Stimulated activated CD4-positive, alpha-beta T cell treated with anti-CD3 and anti-CD28 coated beads, Interleukin-15, amount 100 ng/mL, for 48 hours (primary cell): ENCODE results near the gene KNDC1.

ENCODE experiments used
- DNase-seq, 2 donors: peaks; one replicate each; pipeline ENCODE4 v3.0.0-alpha.2; 2020; ENCODE audit warnings: low read depth in 2 of 2

The KNDC1 gene

DNA sequence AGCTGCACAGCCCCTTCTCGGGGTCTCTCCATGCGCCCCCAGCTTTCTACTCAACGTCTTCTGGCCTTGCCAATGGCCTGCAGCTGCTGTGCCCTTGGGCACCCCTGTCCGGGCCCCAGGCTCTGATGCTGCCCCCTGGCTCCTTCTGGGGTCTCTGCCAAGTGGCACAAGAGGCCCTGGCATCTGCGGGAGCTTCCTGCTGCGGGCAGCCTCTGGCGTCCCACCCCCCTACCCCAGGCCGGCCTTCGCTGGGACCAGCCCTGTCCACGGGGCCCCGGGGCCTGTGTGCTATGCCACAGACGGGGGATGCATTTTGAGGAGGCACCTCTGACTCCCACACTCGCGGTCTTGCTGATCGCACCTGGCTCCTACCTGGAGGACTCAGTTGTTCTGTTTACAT lies 80.0 kb downstream of the KNDC1 start:
- DNase-seq, result no peak

DNA sequence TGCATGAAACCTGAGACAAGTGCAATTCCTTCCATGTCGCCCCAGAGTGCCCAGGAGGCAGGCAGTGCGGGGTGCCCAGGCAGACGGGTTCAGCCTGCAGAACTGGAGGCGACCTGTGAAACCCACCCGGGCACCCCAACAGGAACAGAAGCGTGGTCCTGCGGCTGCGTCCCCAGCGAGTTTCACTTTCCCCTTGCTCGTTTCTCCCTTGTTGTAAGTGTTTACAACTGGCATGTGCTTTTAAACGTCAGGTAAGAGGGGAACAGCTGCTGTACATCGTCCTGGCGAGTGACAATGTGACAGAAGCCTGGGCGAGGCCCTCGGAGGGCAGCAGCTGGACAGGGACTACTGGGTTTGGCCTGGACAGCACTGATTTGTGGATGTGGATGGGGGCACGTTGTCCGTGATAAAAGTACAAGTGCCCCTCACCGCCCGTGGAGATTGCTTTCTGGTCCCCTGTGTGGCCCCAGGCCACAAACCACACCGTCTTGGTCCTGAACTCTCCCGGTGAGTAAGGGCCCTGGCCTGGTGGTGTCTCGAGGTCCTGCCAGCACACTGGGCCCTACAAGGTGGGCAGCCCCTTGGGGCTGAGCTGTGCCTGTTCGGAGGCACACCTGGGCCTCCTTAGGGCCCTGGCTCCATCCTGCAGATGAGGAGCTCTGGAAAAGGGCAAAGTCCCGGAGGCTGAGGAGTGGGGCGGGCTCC lies 81.6 kb downstream of the KNDC1 start:
- no peak for DNase-seq

DNA sequence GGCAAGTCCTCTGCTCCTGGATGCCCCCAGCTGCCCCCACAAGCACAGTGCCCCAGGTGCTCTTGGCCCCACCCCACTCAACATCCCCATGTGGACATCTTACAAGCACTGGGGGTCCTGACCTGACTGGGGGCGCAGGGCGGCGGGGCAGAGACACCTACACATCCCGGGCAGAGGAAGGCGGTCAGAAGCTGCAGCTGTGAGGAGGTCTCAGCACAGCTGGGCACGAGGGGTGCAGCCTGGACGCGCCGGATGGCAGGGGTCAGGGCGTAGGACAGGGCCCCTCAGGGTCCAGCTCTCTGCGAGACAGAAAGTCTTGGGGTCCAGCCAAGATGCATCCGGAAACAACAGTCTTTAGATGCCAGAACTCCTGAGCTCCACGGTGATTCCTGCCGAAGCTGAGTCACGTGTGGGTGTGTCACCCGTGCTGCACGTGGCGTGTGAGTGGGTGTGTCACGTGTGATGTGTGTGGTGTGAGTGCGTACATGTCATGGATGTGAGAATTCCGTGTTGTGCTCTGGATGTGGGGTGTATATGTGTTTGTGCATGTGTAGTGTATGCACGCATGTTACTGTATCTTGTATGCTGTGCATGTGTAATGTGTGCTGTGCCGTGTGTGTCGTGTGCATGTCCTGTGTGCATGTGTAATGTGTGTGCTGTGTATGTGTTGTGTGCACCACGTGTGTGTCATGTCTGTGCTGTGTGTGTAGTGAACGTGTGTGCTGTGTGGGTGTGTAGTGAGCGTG lies 82.8 kb downstream of the KNDC1 start:
- no peak for DNase-seq

GRCh38 chr10:133243593-133243992 lies 83.6 kb downstream of the KNDC1 start:
- DNase-seq, result no peak

DNA sequence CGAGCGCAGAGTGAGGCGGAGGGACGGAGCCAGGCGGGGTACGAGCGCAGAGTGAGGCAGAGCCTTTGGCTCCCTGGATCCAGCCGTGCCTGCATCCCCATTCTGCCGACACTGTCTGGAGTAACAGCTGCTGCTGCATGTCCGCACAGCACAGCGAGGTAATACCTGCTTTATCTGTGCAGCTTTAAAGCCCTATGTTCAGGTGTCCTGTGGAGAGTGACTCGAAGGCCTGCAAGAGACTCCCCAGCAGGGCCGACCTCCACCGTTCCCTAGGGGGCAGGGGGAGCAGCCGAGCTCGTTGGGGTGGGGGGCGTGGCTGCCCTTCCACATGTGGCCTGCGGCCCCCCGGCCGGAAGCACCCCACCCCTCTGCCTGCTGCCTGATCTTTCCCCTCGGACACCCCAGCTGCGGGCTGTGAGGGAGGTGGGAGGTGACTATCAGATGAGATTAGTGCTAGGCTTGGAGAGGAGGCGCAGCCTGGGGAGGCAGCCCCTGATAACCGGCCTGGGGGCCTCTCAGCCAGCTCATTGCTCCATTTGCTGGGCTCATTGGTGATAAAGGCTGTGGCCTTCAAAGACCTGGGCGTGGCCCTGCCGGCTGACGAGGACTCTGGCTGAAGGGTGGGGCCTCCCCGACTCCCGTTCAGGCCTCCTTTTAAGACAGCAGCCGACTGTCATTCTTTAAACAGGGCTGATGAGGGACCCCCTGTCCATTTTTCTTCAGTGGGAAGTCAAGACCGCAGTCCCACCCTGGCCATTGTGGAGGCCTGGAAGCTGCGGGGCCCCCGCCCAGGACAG lies 85.6 kb downstream of the KNDC1 start:
- no peak for DNase-seq

- no peak for DNase-seq
Observed at GRCh38 chr10:133246236-133246626, 86.2 kb downstream of the KNDC1 start.

DNA sequence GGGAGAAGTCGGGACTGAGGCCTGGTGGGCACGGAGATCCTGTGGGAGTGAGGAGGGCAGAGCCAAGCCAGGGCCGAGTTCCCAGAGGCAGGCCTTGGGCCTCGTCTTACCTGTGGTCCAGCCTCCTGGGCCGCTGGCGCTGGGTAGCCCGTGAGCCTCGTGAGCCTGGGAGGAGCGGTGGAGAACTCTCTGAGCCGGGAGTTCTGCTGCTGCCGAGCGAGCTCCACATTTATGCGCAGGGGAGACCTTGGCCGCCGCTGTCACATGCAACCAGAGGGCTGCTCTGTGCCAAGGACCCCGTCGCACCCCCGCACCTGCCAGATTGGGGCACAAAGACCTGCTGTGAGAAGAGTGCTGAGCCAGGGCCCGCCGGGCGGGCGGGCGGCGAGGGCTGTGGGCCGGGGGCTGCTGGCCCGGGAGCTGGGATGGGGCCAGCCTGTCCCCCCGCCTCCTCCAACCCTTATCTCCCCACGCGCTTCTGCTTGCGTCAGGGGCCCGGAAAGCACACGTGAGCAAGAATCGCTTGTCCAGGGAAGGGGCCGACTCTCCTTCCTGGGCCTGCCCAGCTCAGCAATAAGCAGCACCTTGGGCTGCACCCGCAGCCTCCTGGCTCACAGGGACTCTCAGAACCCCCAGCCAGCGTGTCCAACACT lies 87.8 kb downstream of the KNDC1 start:
- no peak for DNase-seq

GRCh38 chr10:133248334-133248715 lies 88.3 kb downstream of the KNDC1 start:
- no peak for DNase-seq

GRCh38 chr10:133249094-133249780 lies 89.2 kb downstream of the KNDC1 start:
- DNase-seq, result no peak

GRCh38 chr10:133249975-133250754 lies 90.1 kb downstream of the KNDC1 start:
- DNase-seq, result no peak

DNA sequence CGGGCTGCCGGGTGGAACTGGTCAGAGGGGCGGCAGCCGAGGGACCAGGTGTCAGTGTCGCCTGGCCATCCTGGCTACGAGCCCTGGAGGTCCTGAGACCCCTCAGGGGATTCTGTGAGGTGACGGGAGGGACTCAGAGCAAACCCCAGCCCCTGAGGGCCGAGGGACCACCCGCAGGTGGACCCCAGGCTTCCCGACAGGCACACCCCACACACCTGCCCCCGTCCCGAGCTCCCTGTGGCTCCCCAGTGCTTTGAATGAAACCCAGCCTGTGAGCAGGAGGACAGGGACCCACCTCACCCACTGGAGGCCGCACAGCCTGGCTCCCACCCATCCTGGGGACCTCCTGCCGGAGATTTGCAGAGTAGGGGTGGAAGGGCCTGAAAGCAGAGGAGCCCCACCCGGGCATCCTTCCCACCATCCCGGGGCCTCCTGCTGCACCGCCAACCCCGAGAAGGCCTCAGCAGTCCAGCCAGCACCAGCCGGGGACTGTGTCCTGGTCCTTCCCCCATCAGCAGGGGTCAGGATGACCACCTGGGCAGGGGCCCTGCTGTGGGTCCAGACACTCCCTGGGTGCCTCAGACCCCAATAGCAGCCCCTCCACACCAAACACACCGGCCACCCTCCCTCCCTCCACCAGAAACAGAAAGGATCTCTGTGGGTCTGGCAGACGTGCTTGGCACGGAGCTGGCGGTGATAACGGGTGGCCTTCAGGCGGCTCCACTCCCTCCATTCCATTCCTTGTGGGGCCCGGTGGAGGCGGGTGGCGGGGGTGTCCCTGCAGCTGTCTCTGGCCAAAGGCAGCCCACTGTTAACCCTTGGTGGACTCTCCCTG lies 91.6 kb downstream of the KNDC1 start:
- DNase-seq, result no peak

- no peak for DNase-seq
Observed at GRCh38 chr10:133252223-133252552, 92.2 kb downstream of the KNDC1 start.

- no peak for DNase-seq
Observed at GRCh38 chr10:133253361-133253955, 93.4 kb downstream of the KNDC1 start.

GRCh38 chr10:133254421-133255120 lies 94.6 kb downstream of the KNDC1 start:
- DNase-seq, result no peak

DNA sequence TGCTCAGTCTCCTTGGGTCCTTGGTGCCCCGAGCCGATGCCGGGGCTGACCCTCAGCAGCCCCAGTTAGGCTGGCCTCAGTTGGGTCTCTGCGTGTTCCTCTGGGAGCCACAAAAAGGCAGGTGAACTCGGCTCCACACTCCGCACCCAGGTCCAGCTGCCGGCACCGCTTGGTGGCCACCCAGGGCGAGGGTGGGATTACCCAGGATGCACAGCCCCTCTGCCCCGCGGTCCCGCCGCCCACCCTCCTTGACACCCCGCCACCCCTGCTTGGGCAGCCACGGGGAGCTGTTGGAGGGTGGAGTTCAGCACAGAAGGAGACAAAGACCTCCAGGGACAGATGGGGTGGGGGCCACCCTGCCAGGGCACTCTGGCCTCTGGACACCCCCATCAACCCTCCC lies 95.3 kb downstream of the KNDC1 start:
- DNase-seq, result no peak

- DNase-seq, result no peak
Observed at GRCh38 chr10:133257489-133258065, 97.6 kb downstream of the KNDC1 start.

DNA sequence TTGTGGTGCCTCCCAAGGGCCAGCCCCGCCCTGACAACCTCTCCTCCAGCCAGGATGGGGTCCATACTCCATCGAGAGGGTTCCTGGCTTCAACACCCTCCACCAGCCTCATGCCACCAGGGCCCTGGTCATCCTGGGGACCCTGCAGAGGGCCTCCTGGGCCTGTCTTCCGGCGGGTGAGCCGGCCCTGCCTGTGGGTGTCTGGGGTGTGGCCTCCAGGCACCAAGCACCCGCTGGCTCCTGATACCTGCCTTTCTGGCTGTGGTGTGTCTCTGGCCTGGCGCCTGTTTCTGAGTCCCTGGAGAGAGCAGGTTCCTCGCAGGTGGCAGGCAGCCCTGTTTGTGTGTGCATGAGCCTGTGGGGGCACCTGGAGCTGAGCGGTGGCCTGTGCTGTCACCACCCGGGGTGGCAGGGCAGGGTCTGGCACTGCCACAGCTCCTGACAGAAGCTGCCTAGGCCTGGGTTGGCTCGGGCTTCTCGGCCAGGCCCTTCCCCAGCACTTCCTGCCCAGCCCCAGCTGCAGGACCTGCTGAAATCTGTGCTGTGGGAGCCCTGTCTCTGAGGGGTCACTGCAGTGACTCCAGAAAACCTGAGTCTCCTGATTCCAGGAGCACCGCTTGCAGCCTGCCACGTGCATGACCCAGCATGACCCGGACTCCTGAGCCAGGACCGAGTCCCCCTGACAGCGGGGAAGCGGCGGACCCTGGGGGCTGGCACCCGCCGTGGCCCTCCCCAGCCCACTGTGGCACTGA lies 98.2 kb downstream of the KNDC1 start:
- DNase-seq, result peak in 1 of 2 donors; percentile 47
